Cerebellar nuclear complex (tissue), 1 donor: Measurements from ENCODE around the gene RBM24.

Experiments used
- DNase-seq, 2 experiments: peaks; one replicate each; lab custom pipeline; 2025; lab: John Stamatoyannopoulos, UW

The RBM24 gene

GRCh38 chr6:17341891-17342290 lies 60.7 kb downstream of the RBM24 start:
- DNase-seq, result no peak

GRCh38 chr6:17343215-17343614 lies 62.1 kb downstream of the RBM24 start:
- no peak for DNase-seq
